ENCODE results near the gene MALAT1. TPM values are rescaled to one million over a fixed set of nuclear protein-coding genes. Genes with fewer than 3 reads are reported as not detected.
A peak's percentile ranks its signal among the peaks of the same experiment; 100 is the strongest.

MALAT1 gene
- total and polyA plus RNA-seq, 2 of the 13 experiments (the other 11 are each of a cell fraction or from before 2014, with no cell fraction given) = 143 to 1,237 TPM

- TF ChIP-seq AGO2 (optimal IDR thresholded peaks at IDR 0.05; ENCODE audit: low read depth, low read length) (peak; percentile 41), ZNF280D (CRISPR knock-in tag; IDR thresholded peaks at IDR 0.05) (0 out of 2 replicates have a peak, but pooled peaks have one; percentile 15), POGZ (CRISPR knock-in tag; IDR thresholded peaks at IDR 0.05) (no peak)
Observed at GRCh38 chr11:65478388-65479183, 20.3 kb upstream of the MALAT1 start (continued).

- ChIA-PET POLR2A (interaction anchor here (0.5 to 17.5 kb wide), 14 partner anchors 8 to 714 kb away, joined by 3 to 1590 read pairs (median 6); partner anchors contain the start of genes DPF2, MALAT1, NEAT1 and POLA2), CTCF (ENCODE audit: low intra/inter-chr PET ratio, low total read pairs) (no interaction called here)
- peak; percentile 74 for FAIRE-seq
- Histone ChIP-seq H2AFZ (ENCODE audit: low read length) (peak overlapping the region; percentile 35), H3K27me3 (ENCODE audit: control insufficient read depth in 1 of 2, insufficient read depth in 2 of 2, low read length in 2 of 2) (no peaks in the 10 kb centered on the region; a peak in 1 of 5 replicates), H3K4me1 (ENCODE audit: insufficient read depth, low read length) (peaks cover 59% of the 10 kb centered on the region), H3K27ac (ENCODE audit: extremely low read length, insufficient read depth, low read length) (peak overlapping the region; percentile 95), H3K79me2 (ENCODE audit: insufficient read depth, low read length) (peaks cover 18% of the 10 kb centered on the region), H3K4me3 (replicated peaks in 1 of 3; ENCODE audit: insufficient read depth in 1 of 3, low read depth in 2 of 3, low read length in 3 of 3) (peak overlapping the region; percentile 5 to 60 (median 5); a peak in 5 of 6 replicates), H3K9ac (ENCODE audit: insufficient read depth, low read depth, low read length) (peak overlapping the region; percentile 59), H3K9me3 (ENCODE audit: low read length) (no peaks in the 10 kb centered on the region), H3K36me3 (replicated peaks in 1 of 2; ENCODE audit: control insufficient read depth in 1 of 2, insufficient read depth in 2 of 2, low read length in 2 of 2) (no peaks in the 10 kb centered on the region), H3K4me2 (ENCODE audit: low read depth, low read length) (peak overlapping the region; percentile 82), H4K20me1 (ENCODE audit: insufficient read depth, low read length) (no peaks in the 10 kb centered on the region)
- intact Hi-C loops (cut with micrococcal nuclease; ENCODE audit: unreplicated experiment) = no loop called here
- peak; percentile 76 for ATAC-seq
- in situ Hi-C loops (cut with HindIII; ENCODE audit: extremely low pct_ligation_motif_present, low pct_unique_long_range_greater_than_20kb) = no loop called here
- 16% methylated on average over 11 of the region's 11 CpGs for WGBS (ENCODE audit: low lambda C conversion rate)
- DNase-seq (ENCODE audit: low spot score) = no peak
- BruUV-seq (replicated peaks) = no TSS peak
- TF ChIP-seq, protein P1, sequence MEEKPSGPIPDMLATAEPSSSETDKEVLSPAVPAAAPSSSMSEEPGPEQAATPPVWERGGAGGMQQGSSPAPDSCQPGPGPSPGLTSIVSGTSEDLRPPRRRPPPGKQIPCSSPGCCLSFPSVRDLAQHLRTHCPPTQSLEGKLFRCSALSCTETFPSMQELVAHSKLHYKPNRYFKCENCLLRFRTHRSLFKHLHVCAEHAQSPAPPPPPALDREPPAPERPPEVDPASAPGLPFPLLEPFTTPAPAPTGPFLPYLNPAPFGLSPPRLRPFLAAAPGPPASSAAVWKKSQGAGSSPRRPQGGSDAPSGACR (CRISPR knock-in tag; IDR thresholded peaks at IDR 0.05) = no peak
- TF ChIP-seq ZNF737 (CRISPR knock-in tag; IDR thresholded peaks at IDR 0.05; ENCODE audit: borderline replicate concordance) (no peak), ZNF543 (CRISPR knock-in tag; IDR thresholded peaks at IDR 0.05) (0 out of 2 replicates have a peak, but pooled peaks have one; percentile 32), RAD21 (CRISPR knock-in tag; IDR thresholded peaks at IDR 0.05) (peak; percentile 69), MAFK (conservative IDR thresholded peaks at IDR 0.05 in 1 of 2, IDR thresholded peaks at IDR 0.05 in 1 of 2; ENCODE audit: low read length in 2 of 2) (no peak), NKX3-1 (CRISPR knock-in tag; IDR thresholded peaks at IDR 0.05) (no peak), ZFP90 (CRISPR knock-in tag; IDR thresholded peaks at IDR 0.05; ENCODE audit: borderline replicate concordance) (no peak)
- TF ChIP-seq, protein P2, sequence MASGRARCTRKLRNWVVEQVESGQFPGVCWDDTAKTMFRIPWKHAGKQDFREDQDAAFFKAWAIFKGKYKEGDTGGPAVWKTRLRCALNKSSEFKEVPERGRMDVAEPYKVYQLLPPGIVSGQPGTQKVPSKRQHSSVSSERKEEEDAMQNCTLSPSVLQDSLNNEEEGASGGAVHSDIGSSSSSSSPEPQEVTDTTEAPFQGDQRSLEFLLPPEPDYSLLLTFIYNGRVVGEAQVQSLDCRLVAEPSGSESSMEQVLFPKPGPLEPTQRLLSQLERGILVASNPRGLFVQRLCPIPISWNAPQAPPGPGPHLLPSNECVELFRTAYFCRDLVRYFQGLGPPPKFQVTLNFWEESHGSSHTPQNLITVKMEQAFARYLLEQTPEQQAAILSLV (CRISPR knock-in tag; IDR thresholded peaks at IDR 0.05; ENCODE audit: borderline replicate concordance) = no peak
- TF ChIP-seq, protein P3, sequence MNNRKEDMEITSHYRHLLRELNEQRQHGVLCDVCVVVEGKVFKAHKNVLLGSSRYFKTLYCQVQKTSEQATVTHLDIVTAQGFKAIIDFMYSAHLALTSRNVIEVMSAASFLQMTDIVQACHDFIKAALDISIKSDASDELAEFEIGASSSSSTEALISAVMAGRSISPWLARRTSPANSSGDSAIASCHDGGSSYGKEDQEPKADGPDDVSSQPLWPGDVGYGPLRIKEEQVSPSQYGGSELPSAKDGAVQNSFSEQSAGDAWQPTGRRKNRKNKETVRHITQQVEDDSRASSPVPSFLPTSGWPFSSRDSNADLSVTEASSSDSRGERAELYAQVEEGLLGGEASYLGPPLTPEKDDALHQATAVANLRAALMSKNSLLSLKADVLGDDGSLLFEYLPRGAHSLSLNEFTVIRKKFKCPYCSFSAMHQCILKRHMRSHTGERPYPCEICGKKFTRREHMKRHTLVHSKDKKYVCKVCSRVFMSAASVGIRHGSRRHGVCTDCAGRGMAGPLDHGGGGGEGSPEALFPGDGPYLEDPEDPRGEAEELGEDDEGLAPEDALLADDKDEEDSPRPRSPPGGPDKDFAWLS (CRISPR knock-in tag; IDR thresholded peaks at IDR 0.05; ENCODE audit: borderline replicate concordance) = no peak
Observed at GRCh38 chr11:65479184-65480145, 19.4 kb upstream of the MALAT1 start.

All from HepG2 (cell line).